C1 segment of cervical spinal cord (tissue), 14 donors: Measurements from ENCODE around the gene MYL7.

ENCODE experiments used
- DNase-seq, 14 donors: peaks; one replicate each; lab custom pipeline; 2025; lab: John Stamatoyannopoulos, UW

MYL7 gene

DNA sequence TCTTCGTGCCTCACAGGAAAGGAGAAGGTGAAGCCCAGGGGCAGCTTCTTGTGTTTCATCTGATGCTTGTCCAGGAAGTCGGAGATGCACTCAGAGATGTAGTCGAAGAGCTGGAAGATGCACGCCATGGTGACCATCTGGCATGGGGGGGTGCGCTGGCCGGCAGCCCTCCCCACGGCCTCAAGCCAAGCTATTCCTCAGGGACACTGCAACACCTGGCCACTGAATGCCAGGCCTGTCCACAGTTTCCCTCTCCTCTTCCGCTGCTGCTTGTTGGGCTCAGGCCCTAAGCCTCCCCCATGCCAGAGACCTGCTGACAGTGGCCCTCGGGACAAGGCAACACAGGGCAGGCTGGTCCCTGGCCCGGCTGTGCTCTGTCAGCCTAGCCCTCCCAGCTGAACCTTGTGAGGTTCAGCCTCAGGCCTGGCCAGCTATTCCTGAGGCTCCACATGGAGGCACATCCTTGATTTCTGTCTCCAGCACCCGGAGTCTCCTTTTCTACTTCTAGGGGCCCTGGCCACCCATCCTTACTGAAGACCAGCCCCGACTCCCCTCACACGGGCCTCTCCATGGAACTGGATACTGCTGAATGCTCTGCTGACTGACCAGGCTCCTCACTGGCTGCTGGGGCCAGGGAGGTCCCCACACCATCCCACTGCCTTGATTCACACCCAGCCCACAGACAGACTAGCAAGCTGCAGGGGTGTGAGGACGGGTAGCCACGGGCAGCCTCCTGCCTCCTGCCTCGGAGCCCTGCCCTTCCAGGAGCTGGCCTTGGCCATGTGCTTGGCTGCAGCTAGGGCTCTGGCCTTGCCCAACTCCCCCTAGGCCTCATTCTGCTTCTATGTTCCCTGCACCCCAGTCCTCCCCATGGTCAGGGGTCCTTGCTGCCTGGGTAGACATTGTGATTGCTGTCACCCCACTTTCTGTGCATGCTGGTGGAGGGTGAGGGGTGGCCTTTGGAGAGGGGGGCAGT is 10.1 kb upstream of the MYL7 start:
- peak in 1 of 14 donors; percentile 51 for DNase-seq

DNA sequence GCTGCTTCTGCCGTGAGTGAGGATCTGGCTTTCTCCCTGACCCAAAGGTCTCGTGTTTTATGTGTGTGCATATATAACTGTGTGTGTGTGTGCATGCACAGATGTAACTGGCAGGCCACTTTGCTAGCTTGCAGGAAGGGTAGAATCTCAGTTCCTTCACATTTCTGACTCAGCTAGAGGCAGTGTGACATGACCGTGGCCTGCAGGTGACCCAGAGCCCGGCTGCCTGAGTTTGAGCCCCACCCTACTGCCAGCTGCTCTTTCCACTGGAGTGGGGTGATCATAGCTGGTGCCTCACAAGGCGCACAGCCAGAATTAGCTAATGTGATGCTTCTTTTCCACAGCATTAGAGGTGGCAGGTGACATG is 9.3 kb upstream of the MYL7 start:
- DNase-seq = no peak

DNA sequence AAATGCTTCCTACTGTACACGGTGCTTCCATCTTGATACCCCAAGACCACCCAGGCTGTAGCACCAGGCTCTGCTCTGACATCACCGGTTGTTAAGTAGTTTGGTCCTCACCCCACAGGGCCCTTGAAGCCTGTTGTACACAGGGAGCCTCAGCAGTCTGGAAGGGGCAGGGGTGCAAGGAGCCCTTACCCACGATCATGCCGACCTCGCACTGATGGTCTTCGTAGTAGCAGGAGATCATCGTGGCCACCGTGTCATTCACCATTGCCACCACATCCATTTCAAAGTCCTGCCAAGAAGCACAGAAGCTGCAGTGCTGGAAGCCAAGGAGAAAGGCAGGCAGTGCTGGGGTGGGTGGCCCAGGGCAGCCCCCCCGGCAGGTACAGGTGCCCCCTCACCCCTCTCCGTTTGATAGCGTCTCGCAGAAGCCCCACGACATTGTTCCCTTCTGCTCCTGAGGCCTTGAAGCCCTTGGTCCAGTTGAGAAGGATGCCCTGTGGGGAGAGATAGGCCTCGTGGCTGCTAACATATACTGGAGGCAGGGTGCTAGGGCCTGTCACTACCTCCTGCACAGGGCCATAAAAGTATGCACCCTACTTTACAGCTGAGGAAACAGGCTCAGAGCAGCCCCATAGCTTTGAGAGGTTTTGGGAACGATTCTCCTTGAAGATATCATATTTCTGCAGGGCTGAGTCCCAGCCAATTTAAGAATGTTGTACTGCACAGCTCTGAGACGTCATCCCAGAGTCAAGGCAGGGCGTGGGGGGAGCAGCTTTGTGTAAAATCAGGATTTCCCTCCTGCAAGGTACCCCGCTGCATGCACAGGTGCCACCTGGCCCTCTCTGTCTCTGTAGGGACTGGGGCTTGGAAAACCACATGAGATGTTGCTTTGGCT is 8.7 kb upstream of the MYL7 start:
- no peak for DNase-seq

DNA sequence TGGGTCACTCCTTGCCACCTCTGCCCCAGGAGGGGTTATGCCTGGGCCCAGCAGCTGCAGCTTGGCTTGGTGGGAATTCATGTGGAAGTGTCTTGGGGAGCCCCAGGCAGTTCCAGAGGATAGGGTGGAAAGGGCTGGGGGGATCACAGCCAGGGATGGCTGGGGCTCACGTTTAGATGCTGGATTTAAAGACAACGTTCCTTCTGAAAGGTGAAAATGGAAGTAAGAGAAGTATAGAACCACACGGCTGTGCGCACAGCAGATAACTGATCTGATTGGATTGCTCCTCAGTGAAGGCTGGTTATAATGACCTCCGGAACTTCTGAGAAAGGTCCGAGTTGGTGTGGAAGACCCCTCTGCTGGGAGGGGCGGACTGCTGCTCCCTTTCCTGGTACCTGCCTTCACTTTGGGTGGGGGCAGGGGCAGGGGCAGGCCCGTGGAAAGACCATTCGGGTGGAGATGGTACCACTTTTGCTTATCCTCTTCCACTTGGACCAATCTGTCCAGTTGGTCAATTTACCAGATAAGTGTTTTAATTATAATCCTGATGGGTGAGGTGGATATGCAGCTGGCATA is 7.9 kb upstream of the MYL7 start:
- DNase-seq = no peak

DNA sequence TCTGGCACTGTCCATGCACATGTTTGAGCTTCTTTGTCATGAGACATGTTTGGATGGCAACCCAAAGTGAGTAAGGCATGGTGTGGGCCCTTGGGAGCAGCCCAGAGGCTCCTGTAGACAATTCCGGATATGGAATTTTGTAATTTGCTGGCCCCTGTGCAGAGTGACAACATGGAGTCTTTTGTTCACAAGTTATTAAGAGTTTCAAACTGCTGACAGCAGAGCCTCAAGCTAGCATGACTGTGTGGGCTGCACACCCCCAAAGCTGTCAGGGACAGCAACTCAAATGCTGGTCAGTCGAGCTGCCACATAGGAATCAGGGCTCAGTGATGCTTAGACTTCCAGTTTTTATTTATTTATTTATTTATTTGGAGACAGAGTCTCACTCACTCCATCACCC is 7.0 kb upstream of the MYL7 start:
- DNase-seq = no peak

DNA sequence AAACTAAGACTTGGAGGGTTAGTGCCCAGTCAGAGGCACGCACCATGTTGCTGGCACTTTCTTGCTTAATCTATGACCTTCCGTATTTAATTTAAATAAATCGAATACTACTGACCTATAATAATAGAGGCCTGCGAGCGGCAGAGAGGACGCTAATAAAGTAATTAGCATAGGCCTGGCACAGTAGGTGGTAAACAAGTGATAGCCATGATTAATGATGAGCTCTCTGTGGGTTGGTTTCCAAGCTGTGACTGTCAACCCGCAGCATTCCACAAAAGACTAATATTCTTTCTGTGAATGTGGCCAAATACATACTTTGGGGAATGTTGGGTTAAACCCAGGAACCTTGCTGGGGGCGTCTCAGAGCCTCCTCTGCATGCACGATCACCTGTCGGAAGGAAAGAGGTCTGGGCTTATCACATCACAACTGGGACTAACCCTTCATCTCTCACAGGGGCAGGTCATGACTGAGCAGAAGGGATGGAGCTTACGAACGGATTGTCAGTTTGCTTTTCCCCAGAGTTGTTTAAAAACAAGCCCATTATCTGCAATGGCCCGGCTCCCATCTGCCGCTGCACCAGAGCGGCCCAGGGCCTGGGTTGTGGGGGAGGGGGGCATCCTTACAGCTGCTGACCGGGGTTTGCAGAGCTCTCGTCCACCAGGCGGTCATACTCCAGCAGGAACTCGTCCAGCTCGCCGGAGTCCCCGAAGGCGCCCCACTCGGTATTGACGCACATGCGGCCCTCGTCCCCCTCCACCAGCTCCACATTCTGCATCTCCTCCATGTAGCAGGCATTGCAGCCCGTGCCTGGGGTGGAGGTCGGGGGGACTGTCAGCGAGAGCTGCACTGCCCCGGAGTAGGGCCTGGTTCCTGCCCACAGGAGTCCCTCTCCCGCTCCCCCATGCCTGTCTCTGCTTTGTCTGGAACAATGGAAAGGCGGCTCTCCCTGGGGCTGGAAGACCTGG is 6.2 kb upstream of the MYL7 start:
- peak in 1 of 14 donors; percentile 20 for DNase-seq

DNA sequence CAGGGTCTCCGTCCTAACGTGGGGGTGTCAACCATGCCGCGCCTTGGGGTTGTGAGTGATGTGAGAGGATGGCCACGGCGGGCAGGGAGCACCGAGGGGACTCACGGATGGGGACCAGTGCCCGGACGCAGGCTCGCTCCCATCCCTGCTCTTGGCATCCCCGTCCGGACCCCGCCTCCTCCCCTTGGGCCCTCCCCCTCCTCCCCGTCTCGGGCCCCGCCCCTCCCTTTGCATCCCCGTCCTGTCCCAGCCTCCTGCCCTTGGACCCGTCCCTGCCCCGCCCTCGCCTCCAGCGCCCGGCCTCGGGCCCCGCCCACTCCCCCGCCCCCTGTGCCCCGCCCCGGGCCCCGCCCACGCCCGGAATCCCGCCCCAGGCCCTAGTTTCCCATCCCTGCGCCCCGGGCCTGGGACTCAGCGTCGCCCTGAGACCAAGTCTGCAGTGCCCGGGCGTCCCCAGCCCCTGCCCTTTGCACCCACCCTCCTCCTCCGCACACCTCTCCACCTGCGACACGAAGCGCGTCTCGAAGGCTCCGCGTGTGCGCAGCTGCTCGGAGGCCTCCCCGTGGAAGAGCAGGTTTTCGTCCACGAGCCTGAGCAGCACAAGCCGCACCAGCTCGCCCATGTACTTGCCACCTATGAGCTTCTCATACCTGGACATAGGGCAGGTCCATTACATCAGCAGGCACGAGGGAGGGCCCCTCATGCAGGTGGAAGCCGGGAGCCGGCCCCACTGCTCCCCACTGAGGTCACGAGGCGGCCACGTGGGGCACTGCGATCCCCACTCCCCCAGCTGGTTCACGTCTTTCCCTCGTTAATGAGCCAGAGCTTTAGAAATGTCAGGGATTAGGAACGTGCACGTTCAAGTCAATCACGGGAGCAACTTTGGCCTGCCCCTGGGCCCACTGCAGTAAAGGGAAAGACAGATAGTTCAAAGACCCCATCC is 5.1 kb upstream of the MYL7 start:
- DNase-seq = peak in 8 of 14 donors; percentile 26 to 68 (median 56)

DNA sequence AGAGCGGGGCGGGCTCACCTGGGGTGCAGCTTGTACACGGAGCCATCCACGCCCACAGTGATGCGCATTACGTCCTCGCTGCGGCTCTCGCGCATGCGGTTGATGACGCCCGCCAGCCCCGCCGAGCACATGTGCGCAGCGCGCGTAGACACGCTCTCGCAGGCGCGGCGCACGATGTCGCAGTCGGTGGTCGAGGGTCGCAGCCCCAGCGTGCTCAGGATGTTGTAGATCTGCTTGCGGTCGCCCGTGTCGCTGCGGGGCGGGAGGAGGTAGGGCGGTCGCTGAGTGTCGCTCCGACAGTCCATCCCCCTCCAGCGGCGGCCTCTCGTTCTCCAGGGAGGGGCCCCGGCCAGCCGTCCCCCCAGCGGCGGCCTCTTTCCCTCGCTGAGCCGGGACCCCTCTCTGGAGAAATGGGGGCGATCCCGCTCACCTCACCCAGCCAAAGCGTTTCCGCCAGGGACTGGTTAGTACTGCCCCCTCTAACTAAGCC is 4.4 kb upstream of the MYL7 start:
- no peak for DNase-seq

DNA sequence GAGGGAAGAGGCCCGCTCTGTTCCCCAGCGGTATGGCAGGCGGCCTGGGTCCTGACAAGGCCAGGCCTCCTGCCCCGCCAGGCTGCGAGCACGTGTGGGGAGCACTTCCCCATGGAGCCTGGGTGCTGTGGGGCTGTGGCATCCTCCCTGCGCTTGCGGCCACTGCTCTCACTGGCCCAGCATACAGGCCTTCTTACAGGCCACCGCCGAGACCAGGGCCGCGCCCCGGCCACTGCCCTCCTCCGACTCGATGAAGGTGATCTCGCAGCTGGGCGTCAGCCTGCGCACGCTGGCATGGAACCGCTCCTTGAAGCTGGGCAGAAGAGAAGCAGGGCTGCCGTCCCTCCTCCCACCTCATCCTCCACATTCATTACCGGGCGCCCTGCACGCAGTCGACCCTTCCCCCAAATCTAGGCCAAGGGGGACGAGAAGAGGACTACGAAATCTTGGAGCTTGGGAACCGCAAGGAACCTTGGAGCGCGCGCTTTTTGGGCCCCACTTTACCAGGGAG is 3.9 kb upstream of the MYL7 start:
- no peak for DNase-seq

DNA sequence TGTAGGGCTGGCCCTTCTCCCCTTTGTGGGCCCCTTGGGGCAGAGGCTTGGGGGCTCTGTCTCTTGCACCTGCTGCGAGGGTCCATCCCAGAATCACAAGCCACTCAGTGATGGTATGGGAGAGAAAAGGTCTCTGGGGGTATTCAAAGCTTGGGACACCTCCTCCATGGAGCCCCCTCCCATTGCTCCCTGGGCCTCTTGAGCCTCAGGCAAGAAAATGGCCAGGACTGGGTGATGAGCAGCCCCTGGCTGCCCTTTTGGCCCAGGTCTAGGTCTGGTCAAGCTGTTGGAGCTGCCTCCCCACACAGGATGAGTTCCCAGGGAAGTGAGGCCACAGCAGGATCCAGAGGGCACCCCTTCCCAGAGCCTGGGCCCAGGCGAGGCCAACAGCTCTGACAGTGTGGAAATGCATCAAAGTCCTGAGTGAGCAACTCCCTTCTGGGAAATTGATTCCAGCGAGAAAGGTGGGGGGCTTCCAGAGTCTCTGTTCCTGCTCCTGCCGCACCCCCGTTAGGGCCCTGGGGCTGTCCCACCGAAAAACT is 3.4 kb upstream of the MYL7 start:
- DNase-seq = no peak

DNA sequence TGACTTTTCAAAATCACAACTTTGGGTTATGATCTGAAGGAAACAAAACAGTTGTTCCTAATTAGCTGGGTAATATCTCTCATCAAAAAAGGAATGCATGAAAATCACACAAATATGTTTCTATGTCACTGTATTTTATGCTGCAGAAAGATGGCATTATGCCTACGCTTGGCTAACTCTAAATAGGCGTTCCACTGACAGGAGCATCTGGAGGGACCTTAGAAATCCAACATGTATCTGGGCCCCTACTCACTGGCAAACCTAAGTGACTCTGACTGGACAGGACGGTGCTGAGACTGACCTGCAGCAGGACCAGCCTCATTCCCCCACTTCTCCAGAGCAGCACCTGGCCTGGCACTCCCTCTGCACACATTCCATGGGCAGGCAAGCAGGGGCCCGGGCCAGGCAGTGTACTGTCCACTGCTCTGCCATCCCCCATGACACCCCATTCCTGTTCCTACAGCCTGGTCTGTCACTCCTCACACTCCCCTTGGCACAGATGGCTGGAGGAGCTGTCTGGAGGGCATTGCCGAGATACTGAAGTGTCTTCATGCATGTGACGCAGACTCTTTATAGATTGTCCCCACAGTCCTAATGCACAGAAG is 2.6 kb upstream of the MYL7 start:
- no peak for DNase-seq

DNA sequence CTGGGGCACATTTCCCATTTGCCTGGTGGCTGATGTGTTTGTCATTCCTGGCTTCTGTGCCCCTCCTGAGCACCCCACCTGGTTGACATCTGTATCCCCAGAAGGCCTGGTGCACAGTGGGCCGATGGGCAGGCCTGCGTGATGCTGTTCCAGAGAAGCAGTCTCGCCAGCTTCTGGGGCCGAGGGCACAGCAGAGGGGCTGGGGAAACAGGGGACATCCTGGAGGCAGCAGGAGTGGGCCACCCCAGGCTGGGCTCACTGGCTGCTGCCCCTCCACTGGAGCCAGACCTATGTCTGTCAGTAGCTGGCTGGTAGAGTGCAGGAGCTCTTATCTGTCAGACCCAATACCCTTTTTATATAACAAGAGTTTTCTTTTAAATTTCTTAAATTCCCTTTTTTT is 896 bp upstream of the MYL7 start:
- DNase-seq = no peak

DNA sequence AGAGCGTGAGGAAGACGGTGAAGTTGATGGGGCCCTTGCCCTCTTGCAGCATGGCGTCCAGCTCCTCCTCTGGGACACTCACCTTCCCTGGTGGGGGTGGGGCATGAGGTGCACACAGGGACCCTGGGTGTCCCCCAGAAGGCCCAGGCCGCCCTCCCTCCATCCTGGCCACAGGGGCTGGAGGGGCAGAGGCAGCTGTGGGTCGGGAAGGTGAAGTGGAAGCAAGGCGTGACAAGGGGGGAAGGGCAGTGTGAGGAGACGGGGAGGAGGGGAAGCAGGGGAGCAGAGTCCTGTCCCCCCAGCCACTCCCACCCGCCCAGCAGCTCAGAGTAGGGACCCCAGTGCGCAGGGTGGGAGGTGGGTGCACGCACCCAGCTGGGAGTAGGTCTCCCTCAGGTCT is 791 bp downstream of the MYL7 start:
- no peak for DNase-seq

DNA sequence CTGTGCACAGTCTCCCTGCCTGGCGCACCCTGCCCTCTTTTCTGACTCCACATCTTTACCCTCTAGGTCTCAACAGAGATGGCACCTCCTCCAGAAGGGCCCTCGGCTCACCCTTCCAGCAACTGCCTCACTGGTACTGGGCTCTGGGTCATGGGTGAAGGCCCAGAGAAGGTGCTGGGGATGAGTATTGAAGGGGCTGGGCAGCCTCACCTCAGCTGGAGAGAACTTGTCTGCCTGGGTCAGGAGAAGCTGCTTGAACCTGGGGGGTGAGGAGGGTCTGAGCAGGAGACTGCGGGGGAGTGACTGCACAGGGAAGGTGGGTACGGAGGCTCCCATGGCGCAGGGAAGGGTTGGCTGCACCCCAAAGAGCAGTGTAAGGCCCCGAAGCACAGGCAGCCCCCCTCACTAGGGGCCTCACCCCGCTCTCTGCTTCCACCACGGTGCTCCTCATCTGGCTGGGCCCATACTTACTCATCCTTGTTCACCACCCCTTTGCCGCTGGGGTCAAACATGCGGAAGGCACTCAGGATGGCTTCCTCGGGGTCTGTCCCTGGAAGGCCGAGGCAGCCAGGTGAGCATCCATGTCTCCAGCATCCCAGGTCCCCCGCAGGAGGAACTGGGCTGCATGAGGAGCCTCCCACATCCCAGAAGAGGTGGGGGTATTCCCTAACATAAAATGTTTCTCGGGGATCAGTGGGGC is 1.7 kb downstream of the MYL7 start:
- no peak for DNase-seq

DNA sequence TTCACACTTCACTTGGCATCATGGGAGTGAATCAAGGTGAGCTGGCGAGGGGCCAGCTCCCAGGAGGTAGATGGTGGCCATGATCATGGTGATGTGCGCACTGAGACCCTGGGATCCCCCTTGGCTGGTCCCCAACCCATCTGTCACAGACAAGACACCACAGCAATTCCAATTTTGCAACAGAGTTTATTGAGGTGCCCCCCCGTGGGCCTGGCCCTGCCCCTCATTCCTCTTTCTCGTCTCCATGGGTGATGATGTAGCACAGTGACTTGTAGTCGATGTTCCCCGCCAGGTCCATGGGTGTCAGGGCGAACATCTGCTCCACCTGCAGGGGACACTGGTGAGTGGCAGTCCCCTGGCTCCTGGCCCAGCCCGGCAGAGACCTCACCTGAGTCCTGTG is 2.4 kb downstream of the MYL7 start:
- DNase-seq = no peak

DNA sequence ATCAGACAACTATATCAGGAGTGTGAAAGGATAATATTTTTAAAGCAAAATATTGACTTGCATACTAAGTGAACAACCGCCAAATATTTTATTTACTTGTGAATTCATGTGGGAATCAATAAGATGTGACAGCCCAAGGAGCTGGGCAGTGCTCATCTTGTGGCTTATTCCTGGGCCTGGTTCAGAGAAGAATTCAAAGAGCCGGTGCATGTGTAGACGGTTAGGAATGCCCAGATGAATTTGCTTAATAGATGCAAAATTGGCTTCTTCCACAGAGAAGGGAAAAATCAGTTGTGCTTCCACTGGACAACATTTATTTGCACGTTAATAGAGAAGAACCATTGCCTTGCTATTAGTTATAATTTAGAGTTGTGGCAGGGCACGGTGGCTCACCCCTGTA is 4.4 kb downstream of the MYL7 start:
- DNase-seq = no peak

DNA sequence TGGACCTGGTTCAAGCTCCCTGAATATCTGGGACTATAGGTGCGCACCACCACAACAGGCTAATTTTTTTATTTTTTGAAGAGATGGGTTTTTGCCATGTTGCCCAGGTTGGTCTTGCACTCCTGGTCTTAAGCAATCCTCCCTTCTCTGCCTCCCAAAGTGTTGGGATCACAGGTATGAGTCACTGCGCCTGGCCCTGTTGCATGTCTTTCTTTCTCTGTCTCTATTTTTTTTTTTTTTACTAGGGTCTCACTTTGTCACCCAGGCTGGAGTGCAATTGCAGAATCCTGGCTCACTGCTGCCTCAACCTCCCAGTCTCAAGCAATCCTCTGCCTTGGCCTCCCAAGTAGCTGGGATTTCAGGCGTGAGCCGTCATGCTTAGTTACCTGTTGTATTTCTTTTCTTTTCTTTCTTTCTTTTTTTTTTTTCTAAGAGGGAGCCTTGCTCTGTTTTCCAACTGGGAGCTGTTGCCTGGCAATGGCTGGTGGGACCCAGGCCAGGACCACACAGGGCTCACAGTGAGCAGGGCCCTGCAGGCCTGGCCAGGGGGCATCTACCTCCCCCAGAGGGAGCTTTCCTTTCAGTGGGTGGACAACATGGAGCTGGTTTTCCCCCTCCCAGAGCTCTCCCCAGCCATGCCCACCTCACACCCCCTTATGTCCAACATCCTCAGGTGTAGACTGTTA is 6.0 kb downstream of the MYL7 start:
- peak in 2 of 14 donors; percentile 25 to 36 for DNase-seq

DNA sequence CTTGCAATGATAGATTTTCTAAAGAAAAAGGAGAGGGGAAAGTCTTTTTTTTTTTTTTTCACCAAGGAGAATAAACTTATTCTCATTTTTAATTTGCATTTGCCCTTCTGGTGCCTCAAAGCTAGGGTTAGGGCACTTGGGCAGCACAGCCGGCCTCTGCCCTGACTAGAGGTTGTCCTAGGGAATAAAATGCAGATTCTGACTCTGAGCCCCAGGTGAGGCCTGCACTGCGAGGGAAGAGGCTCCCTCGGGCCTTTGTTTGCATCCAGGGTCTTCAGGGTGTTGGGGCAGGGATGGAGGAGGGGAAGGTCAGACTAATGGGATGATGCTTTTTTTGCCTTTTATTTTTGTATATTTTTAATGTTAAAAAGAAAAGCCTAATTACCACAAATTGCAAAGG is 7.8 kb downstream of the MYL7 start:
- DNase-seq = no peak
